Activated CD8-positive, alpha-beta memory T cell treated with anti-CD3 and anti-CD28 coated beads, Interleukin-2, amount 50 U/mL, for 24 hours (primary cell): Measurements from ENCODE around the gene EMC9.

Experiments used
- DNase-seq: peaks from one replicate; pipeline ENCODE4 v3.0.0-alpha.2; 2020; ENCODE audit errors: extremely low read depth

Gene EMC9

GRCh38 chr14:24131549-24131966, 9.8 kb downstream of the EMC9 start:
- DNase-seq: no peak

GRCh38 chr14:24130717-24131548, 10.5 kb downstream of the EMC9 start:
- DNase-seq: no peak

DNA sequence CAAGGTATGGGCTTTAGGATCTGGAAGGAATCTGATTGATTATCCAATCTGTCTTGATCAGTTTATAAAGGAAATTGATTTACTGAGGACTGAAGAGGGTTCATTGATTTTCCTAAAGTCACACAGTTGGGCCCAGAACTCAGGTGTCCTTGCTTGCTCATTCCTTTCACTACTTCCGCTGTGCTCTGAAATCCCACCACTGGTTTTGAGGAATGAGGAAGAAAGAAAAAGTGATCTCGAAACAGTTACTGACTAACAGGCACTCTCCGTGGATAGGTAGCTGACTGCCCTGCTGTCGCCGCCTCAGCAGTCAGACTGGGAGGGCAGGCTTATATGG, 11.0 kb downstream of the EMC9 start, which contains the start of gene FITM1:
TSS of gene FITM1 (plus strand) at position 280 of the 337 bp plus-strand sequence. CDS start 905 bp downstream, outside the sequence.
- no peak for DNase-seq

DNA sequence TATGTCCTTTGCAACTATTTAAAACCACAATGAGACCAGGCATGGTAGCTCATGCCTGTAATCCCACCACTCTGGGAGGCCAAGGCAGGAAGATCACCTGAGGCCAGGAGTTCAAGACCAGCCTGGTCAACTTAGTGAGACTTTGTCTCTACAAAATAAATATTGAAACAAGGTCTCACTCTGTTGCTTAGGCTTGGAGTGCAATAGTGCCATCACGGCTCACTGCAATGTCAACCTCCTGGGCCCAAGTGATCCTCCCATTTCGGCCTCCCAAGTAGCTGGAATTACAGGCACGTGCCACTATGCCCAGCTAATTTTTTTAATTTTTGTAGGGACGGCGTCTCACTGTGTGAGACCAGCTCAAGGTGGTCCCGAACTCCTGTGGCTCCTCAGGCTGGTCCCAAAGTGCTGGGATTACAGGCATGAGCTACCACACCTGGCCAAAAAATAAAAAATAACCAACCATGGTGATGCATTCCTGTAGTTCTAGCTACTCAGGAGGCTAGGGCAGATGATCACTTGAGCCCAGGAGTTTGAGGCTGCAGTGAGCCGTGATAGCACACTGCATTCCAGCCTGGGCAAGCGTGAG, 11.9 kb downstream of the EMC9 start:
- DNase-seq: no peak

DNA sequence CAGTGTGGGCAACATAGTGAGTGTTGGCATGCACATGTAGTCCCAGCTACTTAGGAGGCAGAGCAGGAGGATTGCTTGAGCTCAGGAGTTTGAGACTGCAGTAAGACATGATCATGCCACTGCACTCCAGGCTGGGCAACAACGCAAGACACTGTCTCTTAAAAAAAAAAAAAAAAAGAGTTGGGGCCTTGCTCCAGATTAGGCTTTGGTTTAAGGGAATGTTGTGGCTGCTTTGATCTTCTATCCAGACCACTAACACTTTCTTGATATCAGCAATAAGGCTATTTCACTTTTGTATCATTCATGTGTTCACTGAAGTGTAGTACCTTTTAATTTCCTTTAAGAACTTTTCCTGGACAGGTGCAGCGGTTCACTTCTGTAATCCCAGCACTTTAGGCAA, 13.7 kb downstream of the EMC9 start:
- no peak for DNase-seq

DNA sequence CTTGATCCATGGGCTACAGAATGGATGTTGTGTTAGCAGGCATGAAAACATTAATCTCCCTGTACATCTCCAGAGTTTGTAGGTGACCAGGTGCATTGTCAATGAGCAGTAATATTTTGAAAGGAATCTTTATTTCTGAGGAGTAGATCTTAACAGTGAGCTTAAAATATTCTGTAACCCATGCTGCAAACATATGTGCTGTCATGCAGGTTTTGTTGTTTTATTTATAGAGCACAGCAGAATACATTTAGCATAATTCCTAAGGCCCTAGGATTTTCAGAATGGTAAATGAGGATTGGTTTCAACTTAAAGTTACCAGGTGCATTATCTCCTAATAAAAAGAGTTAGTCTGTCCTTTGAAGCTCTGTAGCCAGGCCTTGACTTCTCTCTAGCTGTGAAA, 14.5 kb downstream of the EMC9 start:
- DNase-seq: no peak

GRCh38 chr14:24123424-24124417, 17.7 kb downstream of the EMC9 start:
- no peak for DNase-seq

DNA sequence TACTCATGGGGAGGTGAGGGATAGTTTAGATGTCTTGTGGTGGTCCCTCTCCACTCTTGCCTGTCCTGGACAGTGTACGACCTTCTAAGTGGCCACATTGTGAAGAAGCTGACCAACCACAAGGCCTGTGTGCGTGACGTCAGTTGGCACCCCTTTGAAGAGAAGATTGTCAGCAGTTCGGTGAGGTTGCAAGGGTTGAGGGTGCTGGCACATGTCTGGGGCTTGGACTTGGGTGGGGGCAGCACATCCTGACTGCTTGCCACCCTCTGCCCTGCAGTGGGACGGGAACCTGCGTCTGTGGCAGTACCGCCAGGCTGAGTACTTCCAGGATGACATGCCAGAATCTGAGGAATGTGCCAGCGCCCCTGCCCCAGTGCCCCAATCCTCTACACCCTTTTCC, 18.5 kb downstream of the EMC9 start:
- no peak for DNase-seq

GRCh38 chr14:24122416-24122815, 19.0 kb downstream of the EMC9 start:
- no peak for DNase-seq

DNA sequence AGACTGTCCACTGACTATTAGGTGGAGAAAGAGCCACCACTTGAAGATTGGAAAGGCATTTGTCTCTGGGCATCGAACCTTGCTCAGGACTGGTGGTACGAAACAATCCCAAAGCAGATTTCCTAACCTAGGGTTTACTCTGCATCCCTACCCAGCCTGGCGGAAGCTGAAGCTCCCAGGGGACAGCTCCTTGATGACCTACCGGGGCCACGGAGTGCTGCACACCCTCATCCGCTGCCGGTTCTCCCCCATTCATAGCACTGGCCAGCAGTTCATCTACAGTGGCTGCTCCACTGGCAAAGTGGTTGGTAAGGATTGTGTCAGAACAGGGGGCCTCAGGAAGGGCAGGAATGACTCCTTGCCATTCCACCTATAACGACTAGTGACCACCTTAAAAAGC, 20.2 kb downstream of the EMC9 start:
- DNase-seq: no peak

GRCh38 chr14:24119691-24120090, 21.7 kb downstream of the EMC9 start:
- DNase-seq: no peak

DNA sequence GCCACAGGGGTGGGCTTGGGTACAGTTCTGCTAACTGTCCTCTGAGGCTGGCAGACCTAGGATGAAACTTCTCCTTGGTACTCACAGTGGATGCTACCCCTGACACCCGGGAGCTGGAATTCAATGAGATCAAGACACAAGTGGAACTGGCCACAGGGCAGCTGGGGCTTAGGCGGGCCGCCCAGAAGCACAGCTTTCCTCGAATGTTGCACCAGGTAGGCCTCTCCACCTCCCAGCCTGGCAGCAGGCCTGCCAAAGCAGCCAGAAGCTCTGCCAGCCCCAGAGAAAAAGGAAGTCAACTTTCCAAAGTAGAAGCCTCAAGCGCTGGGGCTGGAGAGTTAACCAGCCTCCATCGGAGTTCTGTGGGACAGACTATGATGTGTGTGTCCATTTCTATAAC, 24.2 kb downstream of the EMC9 start:
- DNase-seq: no peak

DNA sequence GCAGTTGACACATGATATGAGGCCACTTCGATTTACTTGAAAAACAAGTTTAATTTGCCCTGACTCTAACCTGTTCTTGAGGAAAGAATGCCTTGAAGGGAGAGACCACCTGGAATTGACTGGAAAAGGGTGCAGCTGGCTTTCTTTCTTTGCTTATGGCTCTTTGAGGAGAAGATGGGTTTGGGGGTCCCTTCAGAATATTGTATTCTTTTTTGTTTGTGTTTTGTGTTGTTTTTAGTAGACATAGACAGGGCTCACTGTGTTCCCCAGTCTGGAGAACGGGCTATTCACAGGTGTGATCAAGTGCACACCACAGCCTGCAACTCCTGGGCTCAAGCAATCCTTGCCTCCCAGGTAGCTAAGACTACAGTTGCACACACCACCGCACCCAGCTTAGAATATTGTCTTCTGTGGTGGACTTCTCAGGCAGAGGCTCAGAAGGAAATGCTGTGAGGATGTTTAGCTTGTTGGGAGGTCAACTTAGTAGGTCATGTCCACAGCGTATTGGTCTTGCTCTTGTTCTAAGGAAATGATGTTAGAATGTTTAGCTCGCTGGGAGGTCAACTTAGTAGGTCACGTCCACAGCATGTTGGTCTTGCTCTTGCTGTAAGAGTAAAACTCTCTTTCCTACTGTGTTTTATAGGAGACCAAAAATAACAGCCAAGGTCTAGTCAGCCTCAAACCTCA, 25.1 kb downstream of the EMC9 start:
- DNase-seq: no peak

GRCh38 chr14:24115422-24116127, 25.8 kb downstream of the EMC9 start:
- DNase-seq: no peak

DNA sequence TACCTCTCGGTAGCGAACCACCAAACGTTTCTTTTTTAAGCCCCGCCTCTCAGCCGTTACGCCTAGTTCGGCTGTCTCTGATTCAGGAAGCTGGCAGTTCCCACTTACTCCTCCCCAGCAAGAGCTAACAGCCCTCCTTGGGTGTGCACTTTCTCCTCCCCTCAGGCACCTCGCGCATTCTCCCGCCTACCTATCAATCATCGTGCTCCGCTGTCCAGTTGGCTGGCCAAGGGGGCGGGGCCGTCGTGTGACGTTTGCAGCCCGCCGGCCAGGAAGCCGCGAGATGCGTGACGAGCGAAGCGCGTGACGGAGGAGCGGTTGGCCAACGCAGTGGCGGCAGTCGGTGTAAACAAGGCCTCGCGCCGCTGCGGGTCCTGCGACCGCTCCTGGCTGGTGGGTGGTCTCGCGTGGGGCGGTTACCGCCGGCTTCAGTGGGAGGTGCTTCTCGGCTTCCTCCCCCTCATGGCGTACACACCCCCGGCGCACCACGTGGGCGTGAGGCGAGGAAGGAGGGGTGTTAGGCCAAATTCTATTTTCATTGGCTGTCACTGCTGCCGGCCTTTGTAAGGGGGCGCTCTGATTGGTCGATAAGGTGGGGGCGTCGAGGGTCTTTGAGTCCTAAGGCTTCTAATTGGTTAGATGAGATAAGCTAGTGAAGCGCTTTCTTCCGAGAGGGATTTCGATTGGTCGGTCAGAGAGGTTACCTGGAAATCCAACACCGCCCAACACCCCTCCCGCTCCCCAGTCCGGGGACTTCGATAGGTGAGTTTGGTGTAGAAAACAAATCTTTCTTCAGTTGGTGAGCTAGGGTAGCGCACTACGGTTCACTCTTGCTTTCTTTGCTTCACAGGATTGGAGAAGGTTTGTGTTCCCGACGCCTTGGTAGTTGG, 26.6 kb downstream of the EMC9 start, which contains the start of the genes DCAF11 and NRL:
TSS of gene DCAF11 (plus strand) at position 246 of the 890 bp plus-strand sequence. CDS start 818 bp downstream, outside the sequence.
TSS of gene NRL (minus strand) at position 418 of the 890 bp plus-strand sequence. CDS start 32,101 bp downstream, outside the sequence.
- peak; percentile 94 for DNase-seq

DNA sequence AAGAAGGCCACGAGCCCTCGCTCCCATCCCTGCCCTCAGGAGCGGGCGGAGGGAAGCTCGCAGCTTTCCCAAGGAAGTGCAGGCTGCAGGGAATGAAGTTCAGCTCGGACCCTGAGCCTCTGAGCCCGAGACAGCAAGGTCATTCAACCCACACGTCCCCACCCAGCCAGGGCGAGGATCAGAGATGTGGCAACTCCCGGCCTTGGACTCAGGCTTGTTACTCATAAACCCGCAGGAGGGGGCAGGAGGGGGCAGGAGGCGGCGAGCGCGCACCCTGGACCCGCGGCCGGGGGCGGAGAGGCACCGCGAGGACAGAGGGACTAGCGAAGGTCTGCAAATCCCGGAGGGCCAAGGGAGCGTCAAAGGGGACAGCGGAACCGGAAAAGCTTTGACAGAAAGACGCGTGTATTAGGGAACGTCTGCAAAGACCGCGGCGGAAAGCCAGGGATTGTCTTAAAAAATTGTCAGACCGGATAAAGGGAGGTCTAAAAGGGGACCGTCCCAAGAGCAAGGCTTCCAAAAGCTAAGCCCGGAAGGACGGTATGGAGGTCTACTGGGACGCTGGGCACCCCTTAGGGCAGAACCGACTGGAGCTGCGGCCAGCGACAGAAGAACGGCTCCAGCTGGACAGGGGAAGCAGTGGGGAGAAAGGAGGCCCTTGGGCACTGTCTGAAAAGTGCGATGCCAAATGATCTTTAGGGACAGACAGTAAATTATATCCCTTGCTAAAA, 27.4 kb downstream of the EMC9 start:
- DNase-seq: peak; percentile 57

DNA sequence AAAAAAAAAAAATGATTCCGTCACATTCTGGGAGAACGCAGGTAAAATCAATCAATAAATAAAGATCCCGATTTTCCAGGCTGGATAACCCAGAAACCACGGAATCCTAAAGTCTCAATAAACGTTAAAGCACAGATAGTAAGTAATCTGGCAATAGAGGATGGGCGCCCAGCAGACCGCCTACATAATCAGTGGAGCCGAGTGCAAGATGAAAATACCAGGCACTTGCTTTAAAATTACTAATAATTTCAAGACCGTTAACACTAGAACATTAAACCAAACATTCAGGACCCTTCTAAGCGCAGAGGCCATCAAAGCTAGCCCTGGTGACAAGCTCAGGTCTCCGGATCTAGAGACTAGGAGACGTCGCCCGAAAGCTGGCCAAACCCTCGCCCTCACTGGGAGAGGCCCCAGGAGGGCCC, 28.0 kb downstream of the EMC9 start:
- DNase-seq: no peak

DNA sequence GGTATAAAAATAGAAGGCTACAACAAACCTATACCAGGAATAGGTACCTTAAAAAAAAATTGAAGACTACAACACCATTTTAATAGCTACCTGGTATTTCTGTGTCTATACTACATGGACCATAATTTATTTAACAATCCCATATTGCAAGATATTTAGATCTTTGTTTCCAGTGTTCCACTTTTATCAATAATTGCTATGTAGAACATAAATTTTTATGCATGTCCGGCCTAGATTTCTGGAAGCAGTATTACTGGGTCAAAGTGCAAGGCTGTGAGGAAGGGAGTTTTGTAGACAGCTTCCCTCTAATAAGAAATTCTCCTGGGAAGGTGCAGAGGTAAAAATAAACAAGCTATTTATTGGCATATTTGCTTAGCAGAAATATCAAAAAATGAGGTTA, 30.9 kb downstream of the EMC9 start:
- DNase-seq: no peak

- DNase-seq: no peak
These were observed 31.3 kb downstream of the EMC9 start for GRCh38 chr14:24110060-24110459.
